Stomach (tissue), 9 donors: ENCODE measurements around the gene TECTB. TPM values are rescaled to one million over a fixed set of nuclear protein-coding genes. Genes with fewer than 3 reads are reported as not detected.

Experiments
- DNase-seq, 2 donors: peaks; one replicate each; pipeline versions ENCODE4 v3.0.0 to v3.0.0-alpha.2; 2013 to 2019
- H3K27ac ChIP-seq, 5 donors: fragments of 200-600 bp in 4 of 5; sonication (generic) in 4 of 5; one replicate each; pipeline ENCODE4 v1.5.1; 2013 to 2019; ENCODE audit warnings: mild to moderate bottlenecking in 1 of 5, moderate library complexity in 1 of 5
- H3K27me3 ChIP-seq, 3 donors: fragments of 200-600 bp; sonication (generic); one replicate each; pipeline ENCODE4 v1.5.1; 2017 to 2019; ENCODE audit warnings: mixed run types in 1 of 3
- H3K36me3 ChIP-seq, 4 donors: fragments of 200-600 bp; sonication (generic); 1 replicate in 3 of 4; 2 replicates in 1 of 4; pipeline ENCODE4 v1.5.1; 2016 to 2019
- H3K4me1 ChIP-seq, 4 donors: fragments of 200-600 bp; sonication (generic); one replicate each; pipeline ENCODE4 v1.5.1; 2016 to 2019
- H3K4me3 ChIP-seq, 4 donors: fragments of 200-600 bp; sonication (generic) in 3 of 4; one replicate each; pipeline ENCODE4 v1.5.1; 2016 to 2019; ENCODE audit warnings: mild to moderate bottlenecking in 1 of 4
- H3K9me3 ChIP-seq, 4 donors: fragments of 200-600 bp; sonication (generic); one replicate each; pipeline ENCODE4 v1.5.1; 2016 to 2019
- EP300 ChIP-seq: sonication (generic); formaldehyde crosslinking; IDR thresholded peaks from one replicate; pipeline ENCODE4 v1.6.1; 2017; ENCODE audit warnings: antibody characterized with exemption
- POLR2A ChIP-seq, 4 donors: fragments of 450-650 bp; IDR thresholded peaks; one replicate each; pipeline ENCODE4 v1.6.1; 2016; ENCODE audit warnings: antibody characterized with exemption in 4 of 4, control low read depth in 2 of 4, mild to moderate bottlenecking in 1 of 4, moderate library complexity in 1 of 4
- POLR2AphosphoS5 ChIP-seq, 3 donors: sonication (generic); formaldehyde crosslinking; IDR thresholded peaks; one replicate each; pipeline ENCODE4 v1.6.1; 2016; ENCODE audit warnings: antibody characterized with exemption in 3 of 3
- WGBS, 5 donors: extraction: QIAGEN DNeasy Blood & Tissue Kit in 3 of 5; methylation state at CpG; one replicate each; pipeline versions ENCODE4 v1.1.5 to v1.1.7; 2013 to 2018; 5-methylcytosine and 5-hydroxymethylcytosine counted together
- intact Hi-C: fragments of 100-400 bp; cut with DNase I; formaldehyde crosslinking; loops from one replicate; pipeline ENCODE4 v1.15.1; 2023; ENCODE audit warnings: low total_unique reads
- polyA plus RNA-seq, 3 donors: library from polyadenylated mRNA; stranded (reverse); fragments of 200-250 nt; gene quantifications; one replicate each; pipeline ENCODE4 v1.2.3, GENCODE V29; 2013
- total RNA-seq, 5 donors: library from RNA; depleted of rRNA; stranded (reverse); fragments of >200 nt; gene quantifications; one replicate each; pipeline versions ENCODE4 v1.1.0 to v1.2.3, GENCODE V29; 2014 to 2016
- TF ChIP-seq, protein P1 (sequence below), 7 experiments: fragments of 450-650 bp in 4 of 7; fragments of 200-600 bp in 3 of 7; sonication (generic) in 3 of 7; IDR thresholded peaks; one replicate each; pipeline ENCODE4 v1.5.1; 2016 to 2019; ENCODE audit warnings: antibody characterized with exemption in 7 of 7, control low read depth in 2 of 7, mild to moderate bottlenecking in 1 of 7
- donor health status: healthy with polysubstance abuse.
- donor health status: Bipolar disorder and iron deficiency.
- donor health status: healthy.

TECTB gene
- total and polyA plus RNA-seq, 8 donors, result not detected

DNA sequence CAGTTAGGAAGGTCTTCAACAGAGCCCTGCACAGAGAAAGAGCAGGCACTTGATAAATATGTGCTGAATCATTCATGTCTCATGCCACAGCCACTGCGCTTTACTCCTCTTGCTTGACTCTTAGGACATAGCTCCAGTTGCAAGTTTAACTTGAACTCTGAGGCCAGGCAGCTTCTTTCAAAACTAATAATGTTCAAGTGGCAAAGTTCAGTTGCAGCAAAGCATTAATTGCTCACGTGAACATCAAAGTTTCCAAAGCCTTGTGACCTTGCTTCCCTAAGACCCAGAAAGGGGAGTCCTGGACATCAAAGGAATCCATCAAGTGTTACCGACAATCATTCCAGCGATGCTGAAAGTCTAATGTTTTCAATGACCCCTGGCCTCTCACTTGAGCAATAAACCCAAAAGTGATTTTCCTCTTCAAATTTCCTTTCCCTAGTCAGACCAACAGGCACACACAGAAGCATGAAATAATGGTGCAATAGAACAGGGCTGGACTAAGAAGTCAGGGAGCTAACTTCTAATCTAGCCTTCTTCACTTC is 21.8 kb upstream of the TECTB start:
- peaks cover 0 to 4% (median 0%) of the 10 kb centered on the region in 4 donors for H3K4me1 ChIP-seq
- TF ChIP-seq POLR2A (IDR thresholded peaks at IDR 0.05) (no peak), EP300 (no peak), POLR2AphosphoS5 (IDR thresholded peaks at IDR 0.05) (no peak)
- TF ChIP-seq, protein P1, sequence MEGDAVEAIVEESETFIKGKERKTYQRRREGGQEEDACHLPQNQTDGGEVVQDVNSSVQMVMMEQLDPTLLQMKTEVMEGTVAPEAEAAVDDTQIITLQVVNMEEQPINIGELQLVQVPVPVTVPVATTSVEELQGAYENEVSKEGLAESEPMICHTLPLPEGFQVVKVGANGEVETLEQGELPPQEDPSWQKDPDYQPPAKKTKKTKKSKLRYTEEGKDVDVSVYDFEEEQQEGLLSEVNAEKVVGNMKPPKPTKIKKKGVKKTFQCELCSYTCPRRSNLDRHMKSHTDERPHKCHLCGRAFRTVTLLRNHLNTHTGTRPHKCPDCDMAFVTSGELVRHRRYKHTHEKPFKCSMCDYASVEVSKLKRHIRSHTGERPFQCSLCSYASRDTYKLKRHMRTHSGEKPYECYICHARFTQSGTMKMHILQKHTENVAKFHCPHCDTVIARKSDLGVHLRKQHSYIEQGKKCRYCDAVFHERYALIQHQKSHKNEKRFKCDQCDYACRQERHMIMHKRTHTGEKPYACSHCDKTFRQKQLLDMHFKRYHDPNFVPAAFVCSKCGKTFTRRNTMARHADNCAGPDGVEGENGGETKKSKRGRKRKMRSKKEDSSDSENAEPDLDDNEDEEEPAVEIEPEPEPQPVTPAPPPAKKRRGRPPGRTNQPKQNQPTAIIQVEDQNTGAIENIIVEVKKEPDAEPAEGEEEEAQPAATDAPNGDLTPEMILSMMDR (IDR thresholded peaks at IDR 0.05), result no peak
- no peaks in the 10 kb centered on the region for H3K9me3 ChIP-seq
- H3K27me3 ChIP-seq, result no peaks in the 10 kb centered on the region
- DNase-seq, result no peak
- H3K4me3 ChIP-seq, result no peak overlapping the region
- WGBS, 5 donors, result 49 to 69% (median 54%) methylated on average over 4 of the region's 4 CpGs
- intact Hi-C loops, result no loop called here
- no peaks in the 10 kb centered on the region for H3K36me3 ChIP-seq
- no peak overlapping the region for H3K27ac ChIP-seq

DNA sequence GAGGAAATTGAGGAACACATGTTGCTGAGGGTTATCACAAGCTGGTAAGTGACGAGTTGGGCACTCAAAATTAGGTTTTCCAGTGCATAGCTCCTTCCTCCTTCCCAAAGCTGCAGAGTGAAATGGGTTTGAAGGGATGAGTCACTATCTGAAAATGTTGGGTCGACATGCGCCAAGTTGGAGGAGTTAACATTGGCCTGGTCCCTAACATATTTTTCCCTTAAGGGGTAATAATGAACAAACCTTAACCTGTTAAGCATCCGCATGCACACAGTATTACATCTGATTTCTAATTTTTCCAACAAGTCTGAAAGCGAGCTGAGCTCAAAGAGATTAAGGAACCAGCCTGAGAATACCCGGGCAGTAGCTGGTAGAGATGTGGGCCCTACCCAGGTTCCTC is 20.7 kb upstream of the TECTB start:
- 69 to 91% (median 84%) methylated on average over 6 of the region's 6 CpGs for whole genome bisulfite sequencing, 5 donors
- H3K27ac ChIP-seq, result no peak overlapping the region
- TF ChIP-seq POLR2A (IDR thresholded peaks at IDR 0.05) (no peak), POLR2AphosphoS5 (IDR thresholded peaks at IDR 0.05) (no peak), EP300 (no peak)
- TF ChIP-seq, protein P1 (IDR thresholded peaks at IDR 0.05), result no peak
- H3K9me3 ChIP-seq, result no peaks in the 10 kb centered on the region
- intact Hi-C loops, result no loop called here
- H3K36me3 ChIP-seq, result no peaks in the 10 kb centered on the region
- H3K4me3 ChIP-seq, result no peak overlapping the region
- peaks cover 0 to 4% (median 0%) of the 10 kb centered on the region in 4 donors for H3K4me1 ChIP-seq
- H3K27me3 ChIP-seq, result no peaks in the 10 kb centered on the region
- DNase-seq, result no peak

DNA sequence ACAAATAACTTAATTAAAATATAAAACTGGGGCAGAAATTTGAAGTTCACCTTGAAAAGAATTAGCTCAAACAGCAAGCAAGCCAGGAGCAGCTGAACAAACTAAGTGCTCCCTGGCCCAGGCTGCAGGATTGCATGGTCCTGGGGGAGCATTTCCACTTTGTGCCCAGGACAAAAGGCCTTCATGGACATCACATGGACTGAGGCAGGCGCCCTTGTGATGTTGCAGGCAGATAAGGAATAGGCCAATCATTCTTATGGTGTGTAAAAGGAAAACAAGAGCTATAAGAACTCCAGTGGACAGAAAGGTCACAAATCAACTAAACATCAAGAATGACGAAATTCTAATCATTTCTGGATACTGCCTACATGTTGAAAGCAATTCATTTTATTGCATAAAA is 17.5 kb upstream of the TECTB start:
- Histone ChIP-seq H3K36me3 (no peaks in the 10 kb centered on the region), H3K4me3 (no peak overlapping the region), H3K4me1 (peaks cover 0 to 4% (median 0%) of the 10 kb centered on the region in 4 donors), H3K9me3 (no peaks in the 10 kb centered on the region), H3K27ac (no peak overlapping the region), H3K27me3 (no peaks in the 10 kb centered on the region)
- DNase-seq, result peak; percentile 29 to 78
- 16 to 38% (median 28%) methylated on average over 2 of the region's 2 CpGs for WGBS, 5 donors
- TF ChIP-seq POLR2AphosphoS5 (IDR thresholded peaks at IDR 0.05), result peak in 2 of 3 donors; percentile 19 to 36
- TF ChIP-seq EP300, result no peak
- intact Hi-C loops, result no loop called here

DNA sequence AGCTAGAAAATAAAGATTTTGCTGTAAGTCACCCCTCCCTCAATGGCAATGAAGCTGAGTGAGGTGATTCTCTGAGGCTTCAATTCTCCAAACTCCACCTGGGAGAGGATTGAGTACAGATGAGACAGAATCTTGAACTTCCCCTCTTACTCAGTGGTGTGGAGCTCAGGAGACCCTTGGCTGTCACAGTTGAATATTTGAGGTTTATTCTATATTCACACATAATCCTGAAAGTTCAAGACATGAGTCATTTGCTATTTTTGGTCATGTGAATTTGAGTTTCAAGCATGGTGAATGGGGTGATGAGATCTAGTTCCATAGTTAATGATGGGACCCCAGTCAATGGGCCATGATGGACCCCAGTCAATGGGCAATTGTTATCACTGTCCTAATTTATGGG is 13.9 kb upstream of the TECTB start:
- H3K4me1 ChIP-seq, result peaks cover 0 to 4% (median 0%) of the 10 kb centered on the region in 4 donors
- H3K9me3 ChIP-seq, result no peaks in the 10 kb centered on the region
- intact Hi-C loops, result no loop called here
- H3K4me3 ChIP-seq, result no peak overlapping the region
- H3K36me3 ChIP-seq, result no peaks in the 10 kb centered on the region
- no peak overlapping the region for H3K27ac ChIP-seq
- DNase-seq, result no peak
- TF ChIP-seq EP300, result no peak
- no peaks in the 10 kb centered on the region for H3K27me3 ChIP-seq

DNA sequence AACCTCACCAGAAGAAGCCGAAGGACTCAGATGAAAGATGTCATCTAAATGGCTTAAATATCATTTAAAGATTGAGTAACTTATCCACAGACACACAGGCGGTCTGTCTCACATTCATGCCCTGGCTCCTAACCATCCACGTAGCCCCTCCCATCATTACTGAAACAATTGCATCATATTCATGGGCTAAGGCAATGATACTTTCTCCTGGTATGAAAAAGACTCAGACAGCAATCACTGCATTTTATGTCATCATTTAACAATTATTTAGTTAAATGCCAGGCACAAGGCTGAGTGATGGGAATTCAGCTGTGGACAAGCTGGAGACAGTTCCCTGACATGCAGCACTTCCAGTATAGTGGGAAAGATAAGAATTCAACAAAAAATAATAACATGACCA is 11.2 kb upstream of the TECTB start:
- no peak for DNase-seq
- WGBS, 5 donors, result 72 to 88% (median 88%) methylated on average over 3 of the region's 3 CpGs
- intact Hi-C loops, result no loop called here
- Histone ChIP-seq H3K36me3 (no peaks in the 10 kb centered on the region), H3K9me3 (no peaks in the 10 kb centered on the region), H3K4me3 (no peak overlapping the region), H3K27me3 (no peaks in the 10 kb centered on the region), H3K4me1 (no peaks in the 10 kb centered on the region), H3K27ac (no peak overlapping the region)
- TF ChIP-seq POLR2A (IDR thresholded peaks at IDR 0.05) (no peak), POLR2AphosphoS5 (IDR thresholded peaks at IDR 0.05) (no peak), EP300 (no peak)
- TF ChIP-seq, protein P1 (IDR thresholded peaks at IDR 0.05), result no peak
